ENCODE measurements around the gene SOX9.

DNA sequence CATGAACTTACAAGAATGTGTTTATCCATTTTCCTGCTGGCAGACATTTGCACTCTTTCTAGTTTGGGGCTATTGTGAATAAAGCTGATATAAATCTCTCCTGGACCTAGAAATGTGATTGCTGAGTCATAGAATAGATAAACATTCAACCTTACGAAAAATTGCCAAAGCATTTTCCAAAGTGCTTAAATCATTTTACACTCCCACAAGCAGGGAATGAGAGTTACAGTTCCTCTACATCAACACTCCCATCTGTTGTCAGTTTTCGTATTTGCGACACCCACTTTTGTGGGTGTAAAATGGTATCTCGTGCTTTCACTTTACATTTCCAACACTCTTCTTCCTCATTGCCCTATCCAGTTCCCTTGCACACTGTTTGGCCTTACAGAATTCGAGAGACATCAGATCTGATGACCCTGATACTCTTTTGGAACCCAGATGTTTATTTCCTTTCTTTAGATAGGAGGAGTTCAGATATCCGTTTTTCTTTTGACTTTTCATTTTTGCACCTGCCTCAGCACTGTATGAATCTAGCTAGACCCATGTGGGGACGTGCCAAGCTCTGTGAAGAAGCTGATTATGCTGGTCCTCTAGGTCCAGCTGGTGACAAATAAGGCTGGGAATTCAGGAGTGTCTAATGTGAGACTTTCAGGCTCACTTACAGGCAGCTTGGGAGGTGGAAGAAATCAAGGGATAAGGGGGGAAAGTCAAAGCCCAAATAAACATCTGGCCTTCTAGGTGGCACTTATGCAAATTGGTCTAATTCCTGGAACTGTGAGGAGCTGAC lies 14.0 kb downstream of the SOX9 start:
- TF ChIP-seq SP1 (IDR thresholded peaks at IDR 0.05) (no peak), RAD21 (IDR thresholded peaks at IDR 0.05) (no peak), REST (IDR thresholded peaks at IDR 0.05) (no peak), EGR1 (IDR thresholded peaks at IDR 0.05; ENCODE audit: low read depth in 2 of 2) (no peak)
- TF ChIP-seq, protein P1, sequence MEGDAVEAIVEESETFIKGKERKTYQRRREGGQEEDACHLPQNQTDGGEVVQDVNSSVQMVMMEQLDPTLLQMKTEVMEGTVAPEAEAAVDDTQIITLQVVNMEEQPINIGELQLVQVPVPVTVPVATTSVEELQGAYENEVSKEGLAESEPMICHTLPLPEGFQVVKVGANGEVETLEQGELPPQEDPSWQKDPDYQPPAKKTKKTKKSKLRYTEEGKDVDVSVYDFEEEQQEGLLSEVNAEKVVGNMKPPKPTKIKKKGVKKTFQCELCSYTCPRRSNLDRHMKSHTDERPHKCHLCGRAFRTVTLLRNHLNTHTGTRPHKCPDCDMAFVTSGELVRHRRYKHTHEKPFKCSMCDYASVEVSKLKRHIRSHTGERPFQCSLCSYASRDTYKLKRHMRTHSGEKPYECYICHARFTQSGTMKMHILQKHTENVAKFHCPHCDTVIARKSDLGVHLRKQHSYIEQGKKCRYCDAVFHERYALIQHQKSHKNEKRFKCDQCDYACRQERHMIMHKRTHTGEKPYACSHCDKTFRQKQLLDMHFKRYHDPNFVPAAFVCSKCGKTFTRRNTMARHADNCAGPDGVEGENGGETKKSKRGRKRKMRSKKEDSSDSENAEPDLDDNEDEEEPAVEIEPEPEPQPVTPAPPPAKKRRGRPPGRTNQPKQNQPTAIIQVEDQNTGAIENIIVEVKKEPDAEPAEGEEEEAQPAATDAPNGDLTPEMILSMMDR (IDR thresholded peaks at IDR 0.05; ENCODE audit: low read depth, low read length, missing input control): no peak
